PC-3 (cell line): Measurements from ENCODE around the gene FLNB.
"Not testable (repeated sequence)": the region's sequence is repeated elsewhere in the genome, so short reads cannot be mapped to it uniquely, and the experiment has no call there.

Experiments
- EZH2 ChIP-seq: fragments of 300-600 bp; sonication (generic); IDR thresholded peaks from one replicate; pipeline ENCODE4 v1.6.1; 2017; ENCODE audit warnings: antibody characterized with exemption, mild to moderate bottlenecking, low read length; ENCODE audit not compliant: unreplicated experiment
- EZH2phosphoT487 ChIP-seq: fragments of 300-600 bp; sonication (generic); IDR thresholded peaks from 2 replicates; pipeline ENCODE4 v1.6.1; 2018; ENCODE audit warnings: mild to moderate bottlenecking, antibody characterized with exemption, low read length, borderline replicate concordance
- TF ChIP-seq, protein P1 (sequence below): fragments of 300-600 bp; sonication (generic); conservative IDR thresholded peaks from 2 replicates; pipeline ENCODE4 v1.5.1; 2017; ENCODE audit warnings: antibody characterized with exemption, low read depth, mild to moderate bottlenecking, low read length

DNA sequence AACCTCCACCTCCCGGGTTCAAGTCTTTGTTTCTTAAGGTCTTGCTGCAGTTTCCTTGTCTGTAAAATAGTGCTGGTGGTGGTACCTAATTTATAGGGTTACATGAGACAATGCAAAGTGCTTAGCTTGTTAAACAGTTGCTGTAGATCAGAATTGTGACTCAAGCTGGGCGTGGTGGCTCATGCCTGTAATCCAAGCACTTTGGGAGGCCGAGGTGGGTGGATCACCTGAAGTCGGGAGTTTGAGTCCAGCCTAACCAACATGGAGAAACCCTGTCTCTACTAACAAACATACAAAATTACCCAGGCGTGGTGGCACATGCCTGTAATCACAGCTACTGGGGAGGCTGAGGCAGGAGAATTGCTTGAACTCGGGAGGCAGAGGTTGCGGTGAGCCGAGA lies 19.0 kb upstream of the FLNB start:
- TF ChIP-seq, protein P1, sequence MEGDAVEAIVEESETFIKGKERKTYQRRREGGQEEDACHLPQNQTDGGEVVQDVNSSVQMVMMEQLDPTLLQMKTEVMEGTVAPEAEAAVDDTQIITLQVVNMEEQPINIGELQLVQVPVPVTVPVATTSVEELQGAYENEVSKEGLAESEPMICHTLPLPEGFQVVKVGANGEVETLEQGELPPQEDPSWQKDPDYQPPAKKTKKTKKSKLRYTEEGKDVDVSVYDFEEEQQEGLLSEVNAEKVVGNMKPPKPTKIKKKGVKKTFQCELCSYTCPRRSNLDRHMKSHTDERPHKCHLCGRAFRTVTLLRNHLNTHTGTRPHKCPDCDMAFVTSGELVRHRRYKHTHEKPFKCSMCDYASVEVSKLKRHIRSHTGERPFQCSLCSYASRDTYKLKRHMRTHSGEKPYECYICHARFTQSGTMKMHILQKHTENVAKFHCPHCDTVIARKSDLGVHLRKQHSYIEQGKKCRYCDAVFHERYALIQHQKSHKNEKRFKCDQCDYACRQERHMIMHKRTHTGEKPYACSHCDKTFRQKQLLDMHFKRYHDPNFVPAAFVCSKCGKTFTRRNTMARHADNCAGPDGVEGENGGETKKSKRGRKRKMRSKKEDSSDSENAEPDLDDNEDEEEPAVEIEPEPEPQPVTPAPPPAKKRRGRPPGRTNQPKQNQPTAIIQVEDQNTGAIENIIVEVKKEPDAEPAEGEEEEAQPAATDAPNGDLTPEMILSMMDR, result not testable (repeated sequence)
- TF ChIP-seq EZH2phosphoT487, EZH2: not testable (repeated sequence)
